DOHH2 (cell line): Measurements from ENCODE around the gene ALDH1A1.

Experiments used
- H3F3A ChIP-seq: fragments of 200-600 bp; sonication (generic), shearing (Covaris generic); 2 replicates; pipeline ENCODE4 v1.6.0; 2016; ENCODE audit warnings: antibody characterized with exemption, mild to moderate bottlenecking; ENCODE audit not compliant: control insufficient read depth, insufficient read depth
- H3K27ac ChIP-seq: fragments of 200-600 bp; sonication (generic); 2 replicates; pipeline ENCODE4 v1.5.1; 2014; ENCODE audit warnings: low read depth, mild to moderate bottlenecking, low read length, moderate library complexity
- H3K27me3 ChIP-seq: fragments of 200-600 bp; sonication (generic); 2 replicates; pipeline ENCODE4 v1.6.1; 2014; ENCODE audit warnings: mild to moderate bottlenecking, low read length, mixed read lengths; ENCODE audit not compliant: control insufficient read depth
- H3K36me3 ChIP-seq: fragments of 200-600 bp; sonication (generic); 2 replicates; pipeline ENCODE4 v1.6.1; 2014; ENCODE audit warnings: mild to moderate bottlenecking, low read length, moderate library complexity, mixed read lengths; ENCODE audit not compliant: control insufficient read depth
- H3K4me1 ChIP-seq: fragments of 200-600 bp; sonication (generic); 2 replicates; pipeline ENCODE4 v1.6.1; 2014; ENCODE audit warnings: mild to moderate bottlenecking, low read length, mixed read lengths; ENCODE audit not compliant: control insufficient read depth
- H3K4me2 ChIP-seq: fragments of 200-600 bp; sonication (generic); 2 replicates; pipeline ENCODE4 v1.6.0; 2014; ENCODE audit warnings: mild to moderate bottlenecking, low read length, moderate library complexity
- H3K4me3 ChIP-seq: fragments of 200-600 bp; sonication (generic); 2 replicates; pipeline ENCODE4 v1.5.1; 2014; ENCODE audit warnings: mild to moderate bottlenecking, low read length, mixed read lengths
- H3K79me2 ChIP-seq: fragments of 200-600 bp; sonication (generic); 2 replicates; pipeline ENCODE4 v1.6.1; 2014; ENCODE audit warnings: mild to moderate bottlenecking, low read length, mixed read lengths; ENCODE audit not compliant: control insufficient read depth
- H3K9me2 ChIP-seq: fragments of 200-600 bp; sonication (generic); replicated peaks from 2 replicates; pipeline ENCODE4 v1.6.1; 2014; ENCODE audit warnings: mild to moderate bottlenecking, low read length, mixed read lengths; ENCODE audit not compliant: control insufficient read depth
- H3K9me3 ChIP-seq: fragments of 200-600 bp; sonication (generic); 2 replicates; pipeline ENCODE4 v1.6.1; 2014; ENCODE audit warnings: antibody characterized with exemption, low read length, mixed read lengths; ENCODE audit not compliant: control insufficient read depth, insufficient read depth
- H4K20me1 ChIP-seq: fragments of 200-600 bp; sonication (generic); 2 replicates; pipeline ENCODE4 v1.6.0; 2014; ENCODE audit warnings: low read depth, mild to moderate bottlenecking, antibody characterized with exemption, low read length, moderate library complexity; ENCODE audit not compliant: control insufficient read depth, insufficient read depth
- EZH2phosphoT487 ChIP-seq: fragments of 200-600 bp; sonication (generic); IDR thresholded peaks from 2 replicates; pipeline ENCODE4 v1.6.1; 2017; ENCODE audit warnings: borderline replicate concordance, mild to moderate bottlenecking, antibody characterized with exemption, low read length, moderate library complexity, mixed read lengths
- TF ChIP-seq, protein P1 (sequence below): fragments of 200-600 bp; sonication (generic); IDR thresholded peaks from one replicate; pipeline ENCODE4 v1.5.1; 2014; ENCODE audit warnings: antibody characterized with exemption, mild to moderate bottlenecking, low read depth, low read length; ENCODE audit not compliant: poor library complexity, severe bottlenecking

ALDH1A1 gene

DNA sequence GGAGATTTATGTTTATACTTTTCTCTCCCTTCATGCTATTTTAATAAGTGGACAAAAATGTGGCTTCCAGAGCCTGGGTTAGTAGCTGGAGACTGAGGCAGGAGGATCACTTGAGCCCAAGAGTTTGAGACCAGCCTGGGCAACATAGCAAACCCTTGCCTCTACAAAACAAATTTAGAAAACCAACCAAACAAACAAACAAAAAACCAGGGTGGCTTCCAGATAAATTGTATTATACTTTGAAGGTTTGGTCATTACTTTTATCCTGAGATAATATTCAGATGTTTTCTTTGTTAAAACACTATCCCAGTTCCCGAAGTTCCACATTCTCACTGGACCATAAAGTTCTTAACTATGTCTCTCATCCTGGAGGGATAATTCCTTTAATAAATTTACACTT lies 46.0 kb downstream of the ALDH1A1 start:
- H4K20me1 ChIP-seq: no peaks in the 10 kb centered on the region

GRCh38 chr9:72905514-72906480 lies 47.1 kb downstream of the ALDH1A1 start:
- no peak overlapping the region for H3K4me2 ChIP-seq
- no peaks in the 10 kb centered on the region for H3K79me2 ChIP-seq
- TF ChIP-seq, protein P1, sequence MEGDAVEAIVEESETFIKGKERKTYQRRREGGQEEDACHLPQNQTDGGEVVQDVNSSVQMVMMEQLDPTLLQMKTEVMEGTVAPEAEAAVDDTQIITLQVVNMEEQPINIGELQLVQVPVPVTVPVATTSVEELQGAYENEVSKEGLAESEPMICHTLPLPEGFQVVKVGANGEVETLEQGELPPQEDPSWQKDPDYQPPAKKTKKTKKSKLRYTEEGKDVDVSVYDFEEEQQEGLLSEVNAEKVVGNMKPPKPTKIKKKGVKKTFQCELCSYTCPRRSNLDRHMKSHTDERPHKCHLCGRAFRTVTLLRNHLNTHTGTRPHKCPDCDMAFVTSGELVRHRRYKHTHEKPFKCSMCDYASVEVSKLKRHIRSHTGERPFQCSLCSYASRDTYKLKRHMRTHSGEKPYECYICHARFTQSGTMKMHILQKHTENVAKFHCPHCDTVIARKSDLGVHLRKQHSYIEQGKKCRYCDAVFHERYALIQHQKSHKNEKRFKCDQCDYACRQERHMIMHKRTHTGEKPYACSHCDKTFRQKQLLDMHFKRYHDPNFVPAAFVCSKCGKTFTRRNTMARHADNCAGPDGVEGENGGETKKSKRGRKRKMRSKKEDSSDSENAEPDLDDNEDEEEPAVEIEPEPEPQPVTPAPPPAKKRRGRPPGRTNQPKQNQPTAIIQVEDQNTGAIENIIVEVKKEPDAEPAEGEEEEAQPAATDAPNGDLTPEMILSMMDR: no peak
- no peak for TF ChIP-seq EZH2phosphoT487
- H4K20me1 ChIP-seq: no peaks in the 10 kb centered on the region
- no peaks in the 10 kb centered on the region for H3K4me1 ChIP-seq
- H3K4me3 ChIP-seq: no peak overlapping the region
- H3K36me3 ChIP-seq: no peaks in the 10 kb centered on the region
- H3K9me3 ChIP-seq: no peaks in the 10 kb centered on the region
- H3K27me3 ChIP-seq: no peaks in the 10 kb centered on the region
- H3F3A ChIP-seq: no peaks in the 10 kb centered on the region
- H3K27ac ChIP-seq: no peak overlapping the region
- H3K9me2 ChIP-seq: no peaks in the 10 kb centered on the region

More for the DNA sequence above, 46.0 kb downstream of the ALDH1A1 start:
- Histone ChIP-seq H3K27ac (no peak overlapping the region), H3K79me2 (no peaks in the 10 kb centered on the region), H3K27me3 (no peaks in the 10 kb centered on the region), H3K4me3 (no peak overlapping the region), H3K36me3 (no peaks in the 10 kb centered on the region), H3K9me2 (no peaks in the 10 kb centered on the region), H3F3A (no peaks in the 10 kb centered on the region), H3K9me3 (no peaks in the 10 kb centered on the region), H3K4me1 (no peaks in the 10 kb centered on the region), H3K4me2 (no peak overlapping the region)
- TF ChIP-seq EZH2phosphoT487: no peak
- TF ChIP-seq, protein P1: no peak

- no peaks in the 10 kb centered on the region for H3K36me3 ChIP-seq
- no peaks in the 10 kb centered on the region for H3K9me2 ChIP-seq
- H3K27me3 ChIP-seq: no peaks in the 10 kb centered on the region
- H4K20me1 ChIP-seq: no peaks in the 10 kb centered on the region
- no peak overlapping the region for H3K4me3 ChIP-seq
- H3K4me2 ChIP-seq: no peak overlapping the region
- H3K79me2 ChIP-seq: no peaks in the 10 kb centered on the region
- H3K27ac ChIP-seq: no peak overlapping the region
- no peaks in the 10 kb centered on the region for H3K4me1 ChIP-seq
- no peaks in the 10 kb centered on the region for H3K9me3 ChIP-seq
- TF ChIP-seq, protein P1: no peak
- TF ChIP-seq EZH2phosphoT487: no peak
- H3F3A ChIP-seq: no peaks in the 10 kb centered on the region
These were observed 48.4 kb downstream of the ALDH1A1 start for GRCh38 chr9:72904267-72905093.
